OCI-LY1 (cell line): ENCODE results near the gene CTNNA3.

ENCODE experiments used
- H2AFZ ChIP-seq: fragments of 200-600 bp; sonication (generic), shearing (Covaris generic); 2 replicates; pipeline ENCODE4 v1.6.0; 2014; ENCODE audit warnings: antibody characterized with exemption, mild to moderate bottlenecking, low read length
- H3F3A ChIP-seq: fragments of 200-600 bp; sonication (generic), shearing (Covaris generic); 2 replicates; pipeline ENCODE4 v1.6.0; 2014; ENCODE audit warnings: mild to moderate bottlenecking, antibody characterized with exemption, low read length, moderate library complexity; ENCODE audit not compliant: insufficient read depth
- H3K27ac ChIP-seq: fragments of 200-600 bp; sonication (generic); 2 replicates; pipeline ENCODE4 v1.5.1; 2014; ENCODE audit warnings: low read length, mixed run types, mild to moderate bottlenecking, low read depth; ENCODE audit not compliant: poor library complexity, severe bottlenecking
- H3K27me3 ChIP-seq: fragments of 200-600 bp; sonication (generic); 2 replicates; pipeline ENCODE4 v1.6.0; 2014; ENCODE audit warnings: antibody characterized with exemption, mild to moderate bottlenecking, low read length, moderate library complexity; ENCODE audit not compliant: insufficient read depth
- H3K36me3 ChIP-seq: fragments of 200-600 bp; sonication (generic); 2 replicates; pipeline ENCODE4 v1.6.1; 2014; ENCODE audit warnings: mild to moderate bottlenecking, antibody characterized with exemption, low read length, moderate library complexity, mixed read lengths; ENCODE audit not compliant: insufficient read depth
- H3K4me1 ChIP-seq: fragments of 200-600 bp; sonication (generic); 2 replicates; pipeline ENCODE4 v1.5.1; 2014; ENCODE audit warnings: mild to moderate bottlenecking, low read length, moderate library complexity; ENCODE audit not compliant: insufficient read depth, severe bottlenecking
- H3K4me2 ChIP-seq: fragments of 200-600 bp; sonication (generic), shearing (Covaris generic); 2 replicates; pipeline ENCODE4 v1.6.1; 2014; ENCODE audit warnings: low read length
- H3K4me3 ChIP-seq: fragments of 200-600 bp; sonication (generic); 2 replicates; pipeline ENCODE4 v1.5.1; 2014; ENCODE audit warnings: low read length, low read depth, mild to moderate bottlenecking, mixed read lengths; ENCODE audit not compliant: poor library complexity, severe bottlenecking
- H3K79me2 ChIP-seq: fragments of 200-600 bp; shearing (Covaris generic); 2 replicates; pipeline ENCODE4 v1.6.1; 2016; ENCODE audit warnings: mixed run types, low read length, mixed read lengths; ENCODE audit not compliant: insufficient read depth
- H3K9ac ChIP-seq: fragments of 200-600 bp; sonication (generic), shearing (Covaris generic); 2 replicates; pipeline ENCODE4 v1.6.1; 2014; ENCODE audit warnings: mild to moderate bottlenecking, low read length, mixed read lengths
- H3K9me2 ChIP-seq: fragments of 200-600 bp; sonication (generic), shearing (Covaris generic); 2 replicates; pipeline ENCODE4 v1.6.1; 2014; ENCODE audit warnings: low read depth, mild to moderate bottlenecking, low read length, mixed read lengths
- H3K9me3 ChIP-seq: fragments of 200-600 bp; shearing (Covaris generic); 2 replicates; pipeline ENCODE4 v1.6.1; 2014; ENCODE audit warnings: low read length, mixed read lengths
- H4K20me1 ChIP-seq: fragments of 200-600 bp; sonication (generic), shearing (Covaris generic); 2 replicates; pipeline ENCODE4 v1.6.0; 2016; ENCODE audit warnings: mild to moderate bottlenecking, low read length; ENCODE audit not compliant: insufficient read depth
- CTCF ChIP-seq: fragments of 200-600 bp; sonication (generic), shearing (Covaris generic); IDR thresholded peaks from 2 replicates; pipeline ENCODE4 v1.5.1; 2017; ENCODE audit warnings: mild to moderate bottlenecking, antibody characterized with exemption, low read length, moderate library complexity, mixed read lengths
- EZH2 ChIP-seq: fragments of 200-600 bp; sonication (generic), shearing (Covaris generic); IDR thresholded peaks from 2 replicates; pipeline ENCODE4 v1.8.0; 2017; ENCODE audit warnings: borderline replicate concordance, mixed run types, mild to moderate bottlenecking, antibody characterized with exemption, low read length, moderate library complexity, mixed read lengths

The CTNNA3 gene

GRCh38 chr10:66189271-66189670 is 1506.7 kb downstream of the CTNNA3 start:
- Histone ChIP-seq H3K36me3 (no peaks in the 10 kb centered on the region), H3K9ac (no peak overlapping the region), H3F3A (no peaks in the 10 kb centered on the region), H3K9me3 (no peaks in the 10 kb centered on the region), H3K27me3 (no peaks in the 10 kb centered on the region), H3K4me2 (no peak overlapping the region), H3K27ac (no peak overlapping the region), H3K79me2 (no peaks in the 10 kb centered on the region), H3K4me3 (no peak overlapping the region), H3K9me2 (no peaks in the 10 kb centered on the region), H4K20me1 (no peaks in the 10 kb centered on the region), H2AFZ (no peak overlapping the region), H3K4me1 (no peaks in the 10 kb centered on the region)
- TF ChIP-seq EZH2 (no peak), CTCF (no peak)

- Histone ChIP-seq H3K27me3 (no peaks in the 10 kb centered on the region), H3F3A (no peaks in the 10 kb centered on the region), H3K9me3 (no peaks in the 10 kb centered on the region), H3K79me2 (no peaks in the 10 kb centered on the region), H3K4me3 (no peak overlapping the region), H3K27ac (no peak overlapping the region), H3K4me1 (no peaks in the 10 kb centered on the region), H3K9me2 (no peaks in the 10 kb centered on the region), H3K4me2 (no peak overlapping the region), H3K9ac (no peak overlapping the region), H3K36me3 (no peaks in the 10 kb centered on the region), H2AFZ (no peak overlapping the region), H4K20me1 (no peaks in the 10 kb centered on the region)
- TF ChIP-seq EZH2 (no peak), CTCF (no peak)
Measured at GRCh38 chr10:66187053-66187733, 1508.8 kb downstream of the CTNNA3 start.

GRCh38 chr10:66183028-66183427 is 1513.0 kb downstream of the CTNNA3 start:
- Histone ChIP-seq H4K20me1 (no peaks in the 10 kb centered on the region), H3K9ac (no peak overlapping the region), H3K9me2 (no peaks in the 10 kb centered on the region), H3K79me2 (no peaks in the 10 kb centered on the region), H3K4me3 (no peak overlapping the region), H3K9me3 (no peaks in the 10 kb centered on the region), H3K27ac (no peak overlapping the region), H3K27me3 (no peaks in the 10 kb centered on the region), H3K36me3 (no peaks in the 10 kb centered on the region), H3K4me2 (no peak overlapping the region), H3K4me1 (no peaks in the 10 kb centered on the region), H2AFZ (no peak overlapping the region), H3F3A (no peaks in the 10 kb centered on the region)
- TF ChIP-seq CTCF (no peak), EZH2 (no peak)
